Hepatocyte (in vitro differentiated cells): ENCODE measurements around the gene ARSB. TPM values are rescaled to one million over a fixed set of nuclear protein-coding genes. Genes with fewer than 3 reads are reported as not detected.
"Not testable (repeated sequence)": the region's sequence is repeated elsewhere in the genome, so short reads cannot be mapped to it uniquely, and the experiment has no call there.

Source experiments
- DNase-seq: peaks from one replicate; pipeline ENCODE4 v3.0.0-alpha.2; 2016; ENCODE audit warnings: low spot score
- H2AFZ ChIP-seq: fragments of 200-600 bp; sonication (generic); 2 replicates; pipeline ENCODE4 v1.6.0; 2016; ENCODE audit warnings: antibody characterized with exemption, mild to moderate bottlenecking
- H3K27ac ChIP-seq: fragments of 200-600 bp; sonication (generic); 2 replicates; pipeline ENCODE4 v1.5.1; 2016; ENCODE audit warnings: mild to moderate bottlenecking
- H3K27me3 ChIP-seq: fragments of 200-600 bp; sonication (generic); 2 replicates; pipeline ENCODE4 v1.6.1; 2016
- H3K36me3 ChIP-seq: fragments of 200-600 bp; sonication (generic); replicated peaks from 2 replicates; pipeline ENCODE4 v1.5.1; 2016; ENCODE audit warnings: low read depth; ENCODE audit not compliant: insufficient read depth
- H3K4me1 ChIP-seq: fragments of 200-600 bp; sonication (generic); 2 replicates; pipeline ENCODE4 v1.5.1; 2016; ENCODE audit warnings: mild to moderate bottlenecking, moderate library complexity; ENCODE audit not compliant: insufficient read depth
- H3K4me2 ChIP-seq: fragments of 200-600 bp; sonication (generic); 2 replicates; pipeline ENCODE4 v1.6.0; 2016
- H3K4me3 ChIP-seq: fragments of 200-600 bp; sonication (generic); 2 replicates; pipeline ENCODE4 v1.5.1; 2016; ENCODE audit warnings: mild to moderate bottlenecking
- H3K79me2 ChIP-seq: fragments of 200-600 bp; sonication (generic); 2 replicates; pipeline ENCODE4 v1.6.0; 2017; ENCODE audit warnings: mild to moderate bottlenecking
- H3K9me2 ChIP-seq: fragments of 200-600 bp; sonication (generic); replicated peaks from 2 replicates; pipeline ENCODE4 v1.6.0; 2017; ENCODE audit warnings: mild to moderate bottlenecking; ENCODE audit not compliant: insufficient read depth
- H3K9me3 ChIP-seq: fragments of 200-600 bp; sonication (generic); 2 replicates; pipeline ENCODE4 v1.5.1; 2016; ENCODE audit warnings: low read depth, mild to moderate bottlenecking
- H4K20me1 ChIP-seq: fragments of 200-600 bp; sonication (generic); 2 replicates; pipeline ENCODE4 v1.6.0; 2016; ENCODE audit warnings: mild to moderate bottlenecking; ENCODE audit not compliant: insufficient read depth, poor library complexity, severe bottlenecking
- CTCF ChIP-seq: fragments of 200-600 bp; sonication (generic); IDR thresholded peaks from 2 replicates; pipeline ENCODE4 v1.5.1; 2016; ENCODE audit warnings: antibody characterized with exemption, mild to moderate bottlenecking; ENCODE audit not compliant: poor library complexity
- EZH2 ChIP-seq: fragments of 200-600 bp; sonication (generic); IDR thresholded peaks from 2 replicates; pipeline ENCODE4 v1.6.1; 2016; ENCODE audit warnings: antibody characterized with exemption, mild to moderate bottlenecking, borderline replicate concordance
- EZH2phosphoT487 ChIP-seq: fragments of 200-600 bp; sonication (generic); IDR thresholded peaks from one replicate; pipeline ENCODE4 v1.6.1; 2018; ENCODE audit warnings: antibody characterized with exemption, mild to moderate bottlenecking, low read depth, moderate library complexity; ENCODE audit not compliant: unreplicated experiment, severe bottlenecking
- WGBS: methylation state at CpG from one replicate; pipeline ENCODE4 v1.1.6; 2016; ENCODE audit warnings: low lambda C conversion rate; ENCODE audit errors: missing lambda C conversion rate; 5-methylcytosine and 5-hydroxymethylcytosine counted together
- polyA plus RNA-seq: library from polyadenylated mRNA; unstranded; fragments of >200 nt; fragmentation: Nextera tagmentation; extraction: Ambion mirVana; gene quantifications from 2 replicates; pipeline ENCODE4 v1.2.1, GENCODE V29; 2016
- total RNA-seq: library from RNA; depleted of rRNA; stranded (reverse); fragments of >200 nt; gene quantifications from 2 replicates; pipeline ENCODE4 v1.2.3, GENCODE V29; 2014

The ARSB gene
- total and polyA plus RNA-seq, 2 experiments from 2014 or later, result 13.5 to 19.8 TPM

GRCh38 chr5:78766412-78766762, 218.7 kb downstream of the ARSB start:
- Histone ChIP-seq H2AFZ (no peak overlapping the region), H3K4me3 (no peak overlapping the region), H3K4me2 (peak overlapping the region; percentile 58), H3K36me3 (no peaks in the 10 kb centered on the region), H3K79me2 (no peaks in the 10 kb centered on the region), H3K9me3 (no peaks in the 10 kb centered on the region), H3K27ac (peak overlapping the region; percentile 49), H3K9me2 (no peaks in the 10 kb centered on the region), H4K20me1 (no peaks in the 10 kb centered on the region), H3K4me1 (peaks cover 18% of the 10 kb centered on the region), H3K27me3 (no peaks in the 10 kb centered on the region)
- WGBS, result 42% methylated on average over 5 of the region's 5 CpGs
- no peak for TF ChIP-seq CTCF
- no peak for TF ChIP-seq EZH2
- no peak for TF ChIP-seq EZH2phosphoT487
- DNase-seq, result peak; percentile 19

- Histone ChIP-seq H3K9me3 (no peaks in the 10 kb centered on the region), H3K4me1 (peaks cover 15% of the 10 kb centered on the region), H3K79me2 (no peaks in the 10 kb centered on the region), H3K4me2 (peak overlapping the region; percentile 58), H3K27ac (peak overlapping the region; percentile 49), H3K36me3 (no peaks in the 10 kb centered on the region), H2AFZ (no peak overlapping the region), H4K20me1 (no peaks in the 10 kb centered on the region), H3K27me3 (no peaks in the 10 kb centered on the region), H3K9me2 (no peaks in the 10 kb centered on the region), H3K4me3 (no peak overlapping the region)
- no peak for TF ChIP-seq EZH2phosphoT487
- 15% methylated on average over 7 of the region's 7 CpGs for WGBS
- peak; percentile 61 for DNase-seq
These were observed 219.2 kb downstream of the ARSB start for GRCh38 chr5:78765756-78766411.

- no peaks in the 10 kb centered on the region for H3K27me3 ChIP-seq
- DNase-seq, result no peak
- TF ChIP-seq EZH2phosphoT487 (no peak), EZH2 (no peak), CTCF (no peak)
- H4K20me1 ChIP-seq, result no peaks in the 10 kb centered on the region
- peaks cover 15% of the 10 kb centered on the region for H3K4me1 ChIP-seq
- no peaks in the 10 kb centered on the region for H3K36me3 ChIP-seq
- H3K9me3 ChIP-seq, result no peaks in the 10 kb centered on the region
- peak overlapping the region; percentile 47 for H3K27ac ChIP-seq
- 74% methylated on average over 5 of the region's 5 CpGs for WGBS
- H3K79me2 ChIP-seq, result no peaks in the 10 kb centered on the region
- H3K4me3 ChIP-seq, result no peak overlapping the region
- H3K4me2 ChIP-seq, result no peak overlapping the region
- no peaks in the 10 kb centered on the region for H3K9me2 ChIP-seq
- H2AFZ ChIP-seq, result no peak overlapping the region
These were observed 220.0 kb downstream of the ARSB start for GRCh38 chr5:78765116-78765515.

DNA sequence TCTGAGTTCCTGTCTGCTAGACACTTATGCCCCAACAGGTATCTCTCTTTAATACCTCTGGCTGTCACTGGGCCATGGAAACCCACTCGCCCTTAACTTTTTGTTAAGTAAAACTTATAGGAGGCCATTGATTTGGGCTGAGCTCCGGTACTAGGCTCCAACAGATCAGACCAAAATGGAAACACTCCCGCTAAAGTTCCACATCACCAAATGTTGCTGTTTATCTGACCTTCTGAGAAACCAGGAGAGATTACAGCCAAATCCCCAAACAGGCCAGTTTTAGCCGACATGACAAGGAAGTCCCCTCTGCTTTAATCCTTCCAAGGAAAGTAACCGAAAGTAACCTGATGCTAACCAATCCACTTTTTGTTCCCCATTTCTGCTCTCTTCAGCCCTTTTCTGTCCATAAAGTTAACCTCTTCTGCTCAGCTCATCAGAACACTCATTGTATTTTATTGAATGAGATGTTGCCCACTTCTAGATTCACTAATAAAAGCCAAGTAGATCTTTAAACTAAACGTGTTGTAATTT, 221.4 kb downstream of the ARSB start:
- no peaks in the 10 kb centered on the region for H3K79me2 ChIP-seq
- no peak overlapping the region for H3K27ac ChIP-seq
- no peaks in the 10 kb centered on the region for H3K27me3 ChIP-seq
- 81% methylated on average over 6 of the region's 6 CpGs for WGBS
- no peaks in the 10 kb centered on the region for H4K20me1 ChIP-seq
- H3K36me3 ChIP-seq, result no peaks in the 10 kb centered on the region
- H2AFZ ChIP-seq, result no peak overlapping the region
- H3K4me1 ChIP-seq, result peaks cover 15% of the 10 kb centered on the region
- H3K4me3 ChIP-seq, result no peak overlapping the region
- no peaks in the 10 kb centered on the region for H3K9me3 ChIP-seq
- H3K4me2 ChIP-seq, result no peak overlapping the region
- no peaks in the 10 kb centered on the region for H3K9me2 ChIP-seq
- DNase-seq, result no peak
- TF ChIP-seq EZH2 (no peak), EZH2phosphoT487 (no peak), CTCF (no peak)

- H3K36me3 ChIP-seq, H3K27ac ChIP-seq, H4K20me1 ChIP-seq, H2AFZ ChIP-seq, H3K27me3 ChIP-seq, H3K4me3 ChIP-seq, H3K4me2 ChIP-seq, H3K79me2 ChIP-seq, DNase-seq, H3K9me3 ChIP-seq, H3K9me2 ChIP-seq: not testable (repeated sequence)
- peaks cover 24% of the 10 kb centered on the region for H3K4me1 ChIP-seq
- 89% methylated on average over 5 of the region's 5 CpGs for WGBS
These were observed 222.4 kb downstream of the ARSB start for GRCh38 chr5:78762743-78763142.
